ENCODE results near the gene MS4A4E.
"Not testable (repeated sequence)": the region's sequence is repeated elsewhere in the genome, so short reads cannot be mapped to it uniquely, and the experiment has no call there.

The MS4A4E gene

GRCh38 chr11:60221181-60221580 lies 21.8 kb downstream of the MS4A4E start:
- no peak for DNase-seq

- no peak for DNase-seq
Measured at GRCh38 chr11:60214386-60214785, 28.6 kb downstream of the MS4A4E start.

GRCh38 chr11:60211206-60211605 lies 31.7 kb downstream of the MS4A4E start:
- no peak for DNase-seq

- no peak for DNase-seq
Measured at GRCh38 chr11:60209977-60210376, 33.0 kb downstream of the MS4A4E start.

- DNase-seq: no peak
Measured at GRCh38 chr11:60208951-60209350, 34.0 kb downstream of the MS4A4E start.

- no peak for DNase-seq
Measured at GRCh38 chr11:60208146-60208895, 34.6 kb downstream of the MS4A4E start.

- no peak for DNase-seq
Measured at GRCh38 chr11:60206616-60207015, 36.3 kb downstream of the MS4A4E start.

GRCh38 chr11:60204922-60205321 lies 38.0 kb downstream of the MS4A4E start:
- DNase-seq: no peak

GRCh38 chr11:60201334-60201733 lies 41.6 kb downstream of the MS4A4E start:
- DNase-seq: not testable (repeated sequence)

GRCh38 chr11:60197442-60197841 lies 45.5 kb downstream of the MS4A4E start:
- no peak for DNase-seq

- DNase-seq: no peak
Measured at GRCh38 chr11:60195923-60196368, 47.0 kb downstream of the MS4A4E start.

- DNase-seq: no peak
Measured at GRCh38 chr11:60194511-60194910, 48.4 kb downstream of the MS4A4E start.

- DNase-seq: peak; percentile 49
Measured at GRCh38 chr11:60193687-60194433, 49.1 kb downstream of the MS4A4E start.

- DNase-seq: not testable (repeated sequence)
Measured at GRCh38 chr11:60192564-60192963, 50.4 kb downstream of the MS4A4E start.

GRCh38 chr11:60188481-60188880 lies 54.5 kb downstream of the MS4A4E start:
- DNase-seq: not testable (repeated sequence)

- DNase-seq: not testable (repeated sequence)
Measured at GRCh38 chr11:60186128-60186527, 56.8 kb downstream of the MS4A4E start.

- DNase-seq: not testable (repeated sequence)
Measured at GRCh38 chr11:60185512-60185827, 57.5 kb downstream of the MS4A4E start.

GRCh38 chr11:60184824-60185511 lies 58.0 kb downstream of the MS4A4E start:
- DNase-seq: no peak

- DNase-seq: no peak
Measured at GRCh38 chr11:60183591-60184205, 59.2 kb downstream of the MS4A4E start.

GRCh38 chr11:60182541-60183330 lies 60.2 kb downstream of the MS4A4E start, which contains the start of gene MS4A6A:
Gene MS4A6A, minus strand, starts transcription at chr11:60183083. Its CDS starts 1,356 bp downstream, at chr11:60181727.
- DNase-seq: no peak

- DNase-seq: no peak
Measured at GRCh38 chr11:60175860-60176275, 67.1 kb downstream of the MS4A4E start.

- DNase-seq: no peak
Measured at GRCh38 chr11:60172011-60172410, 70.9 kb downstream of the MS4A4E start.

Measured in activated CD4-positive, alpha-beta T cell treated with anti-CD3 and anti-CD28 coated beads, Interleukin-2, amount 50 U/mL, for 1 hour (primary cell).